Osteocyte (in vitro differentiated cells): ENCODE data around the gene PKNOX2. TPM values are rescaled to one million over a fixed set of nuclear protein-coding genes. Genes with fewer than 3 reads are reported as not detected.
A peak's percentile ranks its signal among the peaks of the same experiment; 100 is the strongest.

Experiments
- DNase-seq: peaks from one replicate; pipeline ENCODE4 v3.0.0; 2021; ENCODE audit warnings: mixed read lengths; ENCODE audit not compliant: unreplicated experiment; ENCODE audit errors: extremely low spot score
- H3K27ac Mint-ChIP-seq: one replicate; pipeline ENCODE4 v1.8.0; 2021; ENCODE audit warnings: mild to moderate bottlenecking, mixed read lengths; ENCODE audit not compliant: unreplicated experiment
- H3K27me3 Mint-ChIP-seq: one replicate; pipeline ENCODE4 v1.8.0; 2021; ENCODE audit warnings: mixed read lengths; ENCODE audit not compliant: unreplicated experiment
- H3K36me3 Mint-ChIP-seq: one replicate; pipeline ENCODE4 v1.8.0; 2021; ENCODE audit warnings: mixed read lengths; ENCODE audit not compliant: unreplicated experiment
- H3K4me1 Mint-ChIP-seq: one replicate; pipeline ENCODE4 v1.8.0; 2021; ENCODE audit warnings: mixed read lengths; ENCODE audit not compliant: unreplicated experiment
- H3K4me3 Mint-ChIP-seq: one replicate; pipeline ENCODE4 v1.8.0; 2021; ENCODE audit warnings: mild to moderate bottlenecking, moderate library complexity, mixed read lengths; ENCODE audit not compliant: unreplicated experiment
- H3K9me3 Mint-ChIP-seq: one replicate; pipeline ENCODE4 v1.8.0; 2021; ENCODE audit warnings: mixed read lengths; ENCODE audit not compliant: unreplicated experiment
- CTCF ChIP-seq: fragments of 200-600 bp; sonication (generic); IDR thresholded peaks from 2 replicates; pipeline ENCODE4 v1.5.0; 2021; ENCODE audit warnings: antibody characterized with exemption, mild to moderate bottlenecking, moderate library complexity
- total RNA-seq: library from RNA; stranded (reverse); gene quantifications from 2 replicates; pipeline ENCODE4 v1.2.1, GENCODE V29; 2021

PKNOX2 gene
- total RNA-seq, 1 donor from 2014 or later, result 89.3 TPM

DNA sequence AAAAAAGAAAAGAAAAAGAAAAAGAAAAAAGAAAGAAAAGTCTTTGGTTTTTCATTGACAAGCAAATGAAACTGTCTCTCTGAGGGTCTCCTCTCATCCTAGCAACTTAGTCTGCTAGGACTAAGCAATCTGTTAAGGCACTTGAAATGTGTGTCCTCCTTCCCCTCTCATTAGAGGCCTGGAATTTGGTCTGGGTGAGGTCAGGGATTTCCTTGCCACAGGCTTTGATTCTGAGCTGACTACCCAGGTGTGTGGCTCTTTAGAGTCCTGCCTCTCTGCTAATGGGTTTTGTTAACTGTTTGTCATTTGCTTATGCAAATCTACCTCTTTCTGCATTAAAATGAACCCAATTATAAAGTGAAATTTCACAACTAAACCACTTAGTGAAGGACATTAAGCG is 18.3 kb upstream of the PKNOX2 start:
- Mint-ChIP-seq H3K9me3 (no peaks in the 10 kb centered on the region), H3K36me3 (no peaks in the 10 kb centered on the region), H3K27ac (no peak overlapping the region), H3K27me3 (no peaks in the 10 kb centered on the region), H3K4me1 (peaks cover 13% of the 10 kb centered on the region), H3K4me3 (no peak overlapping the region)
- no peak for DNase-seq
- no peak for TF ChIP-seq CTCF

DNA sequence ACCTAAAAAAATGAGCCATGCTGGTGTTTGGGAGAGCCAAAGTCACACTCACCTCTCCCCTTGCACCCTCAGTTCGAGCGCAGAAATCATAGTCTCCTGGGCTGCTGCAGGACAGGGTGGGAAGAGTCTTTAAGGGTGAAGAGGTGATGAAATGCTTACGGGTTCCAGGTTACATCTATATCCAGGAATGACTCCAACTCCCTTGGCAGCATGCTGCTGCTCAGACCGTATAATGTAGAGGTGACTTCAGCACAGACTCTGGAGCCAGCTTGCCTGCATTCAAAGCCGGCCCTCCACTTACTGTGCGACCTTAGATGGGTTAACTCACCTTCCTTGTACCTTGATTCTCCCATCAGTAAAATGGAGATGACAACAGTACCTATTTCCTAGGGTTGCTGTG is 17.3 kb upstream of the PKNOX2 start:
- no peaks in the 10 kb centered on the region for H3K36me3 Mint-ChIP-seq
- H3K27me3 Mint-ChIP-seq, result no peaks in the 10 kb centered on the region
- no peak overlapping the region for H3K27ac Mint-ChIP-seq
- no peak for TF ChIP-seq CTCF
- DNase-seq, result peak; percentile 30
- peaks cover 9% of the 10 kb centered on the region for H3K4me1 Mint-ChIP-seq
- H3K9me3 Mint-ChIP-seq, result no peaks in the 10 kb centered on the region
- no peak overlapping the region for H3K4me3 Mint-ChIP-seq

DNA sequence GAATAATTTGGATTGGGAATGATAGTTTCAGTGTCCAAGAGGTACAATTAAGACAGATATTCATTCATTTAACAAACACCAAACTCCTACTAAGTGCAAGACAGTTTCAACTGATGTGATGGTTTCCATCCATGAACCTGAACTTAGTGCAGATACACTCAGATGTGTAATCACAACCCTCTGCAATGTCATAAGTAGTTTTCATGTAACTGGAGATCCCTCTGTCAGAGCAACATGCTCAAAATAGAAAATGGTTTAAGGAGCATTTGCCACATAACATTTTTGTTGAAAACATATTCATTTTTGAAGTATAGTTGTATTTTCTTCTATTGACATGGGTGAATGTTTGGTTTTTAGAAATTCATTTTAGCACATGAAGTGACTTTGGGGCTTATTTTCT is 16.5 kb upstream of the PKNOX2 start:
- Mint-ChIP-seq H3K9me3 (no peaks in the 10 kb centered on the region), H3K4me1 (peaks cover 9% of the 10 kb centered on the region), H3K4me3 (no peak overlapping the region), H3K27me3 (no peaks in the 10 kb centered on the region), H3K36me3 (no peaks in the 10 kb centered on the region), H3K27ac (no peak overlapping the region)
- DNase-seq, result no peak
- TF ChIP-seq CTCF, result no peak

DNA sequence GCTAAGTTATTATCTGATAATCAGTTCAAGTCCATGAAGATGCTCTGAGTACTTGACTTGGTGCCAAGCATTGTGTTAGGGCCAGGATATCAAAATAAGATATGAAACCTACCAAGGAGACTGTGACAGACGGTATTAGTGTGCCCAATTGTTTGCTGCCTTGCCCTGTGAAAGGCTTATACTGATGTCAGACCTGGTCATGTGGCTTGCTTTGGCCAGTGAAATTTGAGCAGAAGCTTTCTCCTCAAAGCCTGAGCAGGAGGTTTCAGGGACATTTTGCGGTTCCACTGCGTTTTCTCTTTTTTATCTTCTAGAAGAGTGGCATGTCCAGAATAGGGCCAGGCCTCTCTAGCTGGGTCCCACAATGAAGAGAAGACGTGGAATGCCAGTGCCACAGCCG is 15.8 kb upstream of the PKNOX2 start:
- Mint-ChIP-seq H3K36me3 (no peaks in the 10 kb centered on the region), H3K4me3 (no peak overlapping the region), H3K9me3 (no peaks in the 10 kb centered on the region), H3K27me3 (no peaks in the 10 kb centered on the region), H3K4me1 (peaks cover 9% of the 10 kb centered on the region), H3K27ac (no peak overlapping the region)
- no peak for TF ChIP-seq CTCF
- peak; percentile 23 for DNase-seq

- Mint-ChIP-seq H3K36me3 (no peaks in the 10 kb centered on the region), H3K27ac (no peak overlapping the region), H3K4me3 (no peak overlapping the region), H3K9me3 (no peaks in the 10 kb centered on the region), H3K27me3 (no peaks in the 10 kb centered on the region), H3K4me1 (no peaks in the 10 kb centered on the region)
- no peak for DNase-seq
- TF ChIP-seq CTCF, result no peak
Measured at GRCh38 chr11:125153837-125154236, 10.7 kb upstream of the PKNOX2 start.
